ENCODE results near the gene CACNA1C.

CACNA1C gene

DNA sequence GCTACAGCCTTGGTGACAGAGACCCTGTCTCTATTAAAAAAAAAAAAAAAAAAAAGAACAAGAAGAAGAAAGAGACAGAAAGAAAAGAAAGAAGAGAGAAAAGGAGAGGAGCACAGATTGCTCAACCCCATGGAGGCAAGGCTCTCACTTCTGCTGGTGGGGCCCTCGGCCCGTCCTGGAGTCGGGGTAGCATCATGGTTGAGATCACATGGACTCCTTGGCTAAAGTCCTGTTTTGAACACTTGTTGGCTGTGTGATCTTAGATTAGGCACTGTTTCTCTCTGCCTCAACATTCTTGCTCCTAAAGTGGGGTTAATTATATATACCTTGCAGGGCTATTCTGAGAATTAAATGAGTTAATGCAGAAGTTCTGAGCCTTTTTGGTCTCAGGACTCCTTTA is 207.7 kb downstream of the CACNA1C start:
- DNase-seq = no peak

DNA sequence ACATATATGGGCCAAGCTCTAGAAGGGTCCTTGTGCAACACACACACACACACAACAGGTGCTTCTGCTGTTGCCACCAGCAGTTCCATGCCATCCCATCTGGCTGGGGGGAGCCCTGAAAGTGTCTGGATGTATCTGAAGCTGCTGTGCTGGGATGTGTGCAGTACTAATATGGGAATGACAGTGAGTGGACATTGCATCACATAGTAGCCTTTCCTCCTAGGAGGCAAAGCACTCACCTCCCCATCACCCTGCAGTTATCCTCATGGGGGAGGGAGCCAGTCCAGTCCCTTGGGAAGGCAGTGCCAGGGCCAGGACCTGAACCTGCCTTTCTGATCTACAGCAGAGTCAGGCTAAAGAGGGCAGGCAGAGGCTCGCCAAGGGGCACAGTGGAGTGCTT is 208.9 kb downstream of the CACNA1C start:
- DNase-seq = no peak

DNA sequence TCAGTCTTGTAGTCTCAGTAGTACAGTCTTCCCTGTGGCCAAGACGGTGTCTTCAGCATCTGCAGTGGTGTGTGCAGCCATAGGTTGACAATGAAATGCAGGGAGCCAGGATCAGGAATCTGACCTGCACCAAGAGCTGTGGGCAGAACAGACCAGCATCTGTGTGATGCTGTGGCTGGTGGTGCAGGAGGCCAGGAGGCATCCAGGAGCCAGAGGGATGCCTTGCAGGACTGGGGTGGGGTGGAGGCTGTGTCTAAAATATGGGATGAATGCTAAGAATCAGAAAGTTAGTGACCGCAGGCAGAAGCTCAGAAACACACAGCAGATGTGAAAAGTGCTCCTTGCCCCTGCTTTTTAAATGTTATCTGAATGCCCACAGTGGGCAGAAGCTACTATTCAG is 209.7 kb downstream of the CACNA1C start:
- DNase-seq = no peak

DNA sequence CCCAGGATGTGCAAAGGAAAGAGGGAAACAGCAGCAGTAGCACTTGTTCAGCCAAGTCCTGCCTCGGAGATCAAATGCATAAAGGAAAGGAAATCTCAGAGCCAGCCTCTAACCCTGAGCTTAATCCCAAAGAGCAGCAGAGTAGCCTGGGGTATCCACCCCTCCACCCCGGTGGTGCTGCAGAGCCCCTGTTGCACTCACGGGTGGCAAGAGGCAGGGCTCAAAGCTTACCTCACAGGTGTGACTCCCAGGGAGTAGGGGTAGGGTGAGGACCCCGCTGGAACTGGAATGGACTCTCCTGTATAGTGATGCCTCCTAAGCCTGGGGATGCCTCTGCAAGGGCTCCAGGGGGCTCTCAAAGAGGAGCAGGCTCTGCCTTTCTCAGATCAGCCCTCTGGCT is 211.1 kb downstream of the CACNA1C start:
- DNase-seq = no peak

DNA sequence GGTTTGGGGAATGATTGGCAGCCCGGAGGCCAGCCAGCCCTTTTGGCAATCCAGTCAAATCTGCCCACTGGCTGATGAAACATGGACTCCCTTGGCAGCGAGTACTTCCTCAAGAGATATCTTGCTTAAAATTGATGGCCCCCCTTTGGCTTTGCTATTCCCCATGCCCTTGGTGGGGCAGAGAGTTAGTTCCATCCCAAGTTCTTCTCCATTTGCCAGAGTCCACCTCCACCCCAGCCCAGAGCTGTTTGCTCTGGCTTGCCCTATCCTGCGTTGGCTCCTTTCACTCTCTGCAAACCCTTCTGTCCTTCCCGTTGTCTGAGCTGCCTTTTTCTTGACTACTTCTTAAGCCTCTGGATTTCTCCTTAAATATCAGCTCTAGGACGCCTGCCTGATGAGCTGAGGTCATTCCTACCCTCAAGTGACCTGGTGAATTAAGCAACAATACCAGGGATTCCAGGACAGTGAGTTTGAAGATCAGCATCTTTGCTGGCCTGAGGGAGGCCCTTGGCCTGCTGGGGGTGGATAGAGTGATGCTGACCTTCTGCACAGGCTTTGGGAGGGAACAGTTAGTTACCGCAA is 212.0 kb downstream of the CACNA1C start:
- DNase-seq = no peak

DNA sequence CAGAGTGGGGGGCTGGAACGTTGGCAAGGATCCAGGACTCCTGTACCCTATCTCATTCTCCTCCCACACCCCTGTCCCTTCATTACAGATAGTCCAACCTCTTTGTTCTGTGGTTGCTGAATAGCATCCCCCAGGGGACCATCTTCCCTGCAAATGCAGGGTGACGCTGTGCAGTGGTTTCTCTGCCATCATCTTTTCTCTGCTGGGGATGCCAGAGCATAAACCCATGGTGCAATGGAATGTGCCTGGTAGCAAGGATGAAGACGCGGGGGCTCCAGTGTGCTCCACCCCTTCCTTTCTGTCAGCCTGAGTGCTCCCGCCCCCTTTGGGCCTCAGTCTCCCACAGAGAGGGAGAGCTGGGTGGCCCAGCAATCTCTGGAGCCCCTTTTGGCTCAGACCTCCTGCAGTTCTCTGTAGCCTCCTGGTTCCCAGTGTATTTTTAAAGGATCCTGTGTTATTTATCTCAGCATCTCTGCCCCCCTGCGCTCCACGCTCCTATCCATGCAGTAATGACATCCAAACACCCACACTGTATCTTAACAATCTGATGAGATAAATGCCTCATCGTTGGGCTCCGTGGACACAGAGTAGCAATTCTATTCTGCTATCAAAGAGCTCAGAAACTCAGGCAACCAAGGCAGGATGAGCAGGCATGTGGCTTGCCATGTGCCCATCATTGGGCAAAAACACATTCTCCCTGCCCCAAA is 212.8 kb downstream of the CACNA1C start:
- DNase-seq = no peak

DNA sequence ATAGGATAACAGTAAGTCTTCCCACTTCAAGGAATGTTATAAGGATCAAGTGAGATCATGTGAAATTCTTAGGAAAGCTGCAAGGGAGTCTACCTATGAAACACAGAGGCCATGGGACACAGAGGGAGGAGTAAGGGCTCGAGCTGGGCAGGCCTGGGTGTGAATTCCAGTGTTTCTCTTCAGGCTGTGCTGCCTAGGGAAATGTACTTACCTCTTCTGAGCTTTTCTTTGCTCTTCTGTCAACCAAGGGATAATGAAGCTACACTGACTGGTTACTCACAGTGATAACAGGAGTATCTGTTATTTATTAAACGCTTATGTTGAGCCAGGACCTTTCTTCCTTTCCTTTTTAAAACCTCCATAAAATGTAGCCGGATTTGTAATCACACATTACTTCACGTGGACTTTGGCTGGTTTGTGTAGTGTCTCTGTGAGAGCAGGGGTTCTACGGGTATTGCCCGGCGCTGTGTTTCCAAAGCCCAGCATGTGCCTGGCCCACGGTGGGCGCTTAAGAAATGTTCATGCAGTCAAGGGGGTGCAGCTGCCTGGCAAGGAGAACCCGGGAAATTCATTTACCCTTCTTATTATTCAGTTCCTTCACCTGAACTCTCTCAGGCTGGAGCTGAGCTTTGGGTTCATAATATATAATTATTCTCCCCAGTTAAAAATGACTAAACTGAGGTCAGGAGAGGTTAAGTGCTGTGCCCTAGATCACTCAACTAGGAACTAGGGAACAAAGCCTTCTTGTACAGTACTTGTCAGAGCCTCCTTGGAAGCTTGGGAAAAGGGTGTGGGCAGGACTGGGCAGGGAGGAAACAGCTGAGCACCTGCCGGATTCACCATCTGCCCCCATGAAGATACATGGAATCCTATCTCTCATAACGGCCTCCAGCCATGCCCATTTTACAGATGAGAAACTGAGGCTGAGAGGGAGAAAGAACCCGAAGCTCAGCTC is 214.2 kb downstream of the CACNA1C start:
- no peak for DNase-seq

DNA sequence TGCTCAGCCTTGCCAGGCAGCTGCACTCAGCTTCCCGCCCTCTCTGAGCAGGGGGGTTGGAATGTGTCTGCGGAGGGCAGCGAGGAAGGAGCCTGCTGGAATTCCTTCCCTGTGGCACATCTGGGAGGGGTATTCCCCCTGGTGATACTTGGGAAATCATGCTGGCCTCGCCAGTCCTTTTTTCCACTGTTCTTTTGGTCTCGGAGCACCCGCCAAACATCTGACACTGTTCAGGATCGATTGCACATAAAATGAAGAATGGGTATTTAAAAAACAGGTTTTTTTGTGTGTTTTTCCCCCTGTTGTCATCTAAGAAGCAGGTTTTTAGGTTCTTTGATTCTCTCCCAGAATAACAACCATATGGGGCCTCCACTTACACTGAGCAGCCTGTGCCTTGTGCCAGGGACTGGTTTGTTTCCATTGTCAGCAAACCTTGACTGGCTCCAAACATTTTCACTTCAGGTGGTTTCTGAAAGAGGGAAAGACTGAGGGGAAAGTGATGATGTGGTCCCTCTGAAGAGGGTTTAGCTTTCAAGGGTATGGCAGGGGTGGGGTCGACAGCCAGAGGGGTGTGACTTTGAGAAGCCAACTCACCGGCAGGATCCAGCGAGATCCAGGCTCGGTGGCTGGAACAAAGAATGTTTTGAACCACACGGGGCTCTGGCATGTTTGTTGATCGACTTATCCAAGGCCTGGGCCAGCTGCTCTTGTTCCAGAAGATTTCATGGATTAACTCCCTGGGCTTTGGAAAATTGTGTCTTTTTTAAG is 215.1 kb downstream of the CACNA1C start:
- no peak for DNase-seq

DNA sequence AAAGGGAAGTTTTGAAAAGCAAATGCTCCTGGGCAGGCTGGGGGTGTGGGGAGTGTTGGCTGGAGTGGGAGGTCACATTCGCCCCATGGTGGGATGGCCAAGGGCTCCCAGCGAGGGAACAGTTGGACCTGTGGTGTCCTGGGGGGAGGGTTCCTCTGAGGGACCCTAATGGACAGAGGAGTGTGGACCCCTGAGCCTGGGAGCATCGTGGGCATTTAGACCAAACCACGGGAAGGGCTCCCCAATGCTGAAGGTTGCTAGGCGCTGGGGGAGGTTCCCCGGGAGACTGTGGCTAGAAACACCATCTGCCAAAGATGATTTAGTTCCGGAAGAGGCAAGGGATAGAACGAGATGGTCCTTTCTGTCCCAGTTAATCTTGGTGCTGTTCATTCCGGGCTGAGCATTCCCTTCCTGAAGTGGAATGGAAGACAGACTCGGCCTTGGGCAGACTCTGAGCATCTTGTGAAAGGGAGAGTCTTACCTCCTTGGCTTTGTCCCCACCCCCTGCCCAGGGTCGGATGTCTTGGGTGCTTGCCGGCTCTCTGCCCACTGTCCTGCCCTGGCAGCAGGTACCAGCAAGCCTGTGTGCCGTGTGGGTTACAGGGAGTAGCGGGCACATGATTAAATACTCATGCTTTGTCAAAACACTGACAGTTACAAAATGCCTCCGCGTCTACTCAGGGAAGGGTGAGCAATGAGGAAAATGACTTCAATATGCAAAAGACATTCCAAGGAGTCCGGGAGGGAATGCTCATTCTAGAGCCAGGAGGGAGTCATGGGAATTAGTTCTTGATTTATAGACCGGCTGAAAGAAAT is 215.9 kb downstream of the CACNA1C start:
- DNase-seq = no peak

DNA sequence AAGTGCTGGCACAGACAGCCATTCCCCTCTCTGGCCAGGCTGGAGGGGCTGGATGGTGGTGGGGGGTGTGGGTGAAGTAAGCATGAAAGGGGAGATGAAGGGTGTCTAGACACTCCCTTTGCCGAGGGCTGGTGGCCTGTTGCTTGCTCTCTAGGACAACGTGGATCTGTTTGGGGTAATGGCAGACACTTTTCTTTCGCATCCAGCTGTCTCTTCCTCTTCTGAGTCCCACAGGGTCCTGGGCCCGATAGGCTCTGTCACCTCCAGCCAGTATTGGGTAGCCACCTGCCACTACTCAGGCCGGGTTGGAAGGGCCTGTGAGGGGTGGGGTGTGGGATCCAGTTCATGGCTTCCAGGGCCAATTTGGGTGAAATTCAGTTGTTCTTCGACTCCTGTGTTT is 218.1 kb downstream of the CACNA1C start:
- DNase-seq = no peak

DNA sequence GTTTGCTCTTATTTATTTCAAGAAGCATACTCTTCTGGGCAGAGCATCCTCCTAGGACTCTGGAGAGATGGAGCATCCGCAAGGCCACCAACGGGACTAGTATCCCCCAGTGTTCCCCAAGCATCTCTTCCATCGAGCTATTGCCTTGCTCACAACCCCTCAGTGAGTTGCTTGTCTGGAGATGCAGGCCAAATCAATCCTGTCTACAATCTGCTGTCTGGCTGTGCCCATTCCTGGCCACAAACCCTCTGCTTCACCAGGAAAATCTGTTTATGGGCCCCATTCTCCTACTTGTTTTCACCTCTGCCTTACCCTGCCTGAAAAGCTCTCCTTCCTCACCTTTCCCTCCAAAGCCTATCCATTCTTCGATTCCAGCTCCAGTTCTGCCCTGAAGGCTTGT is 219.2 kb downstream of the CACNA1C start:
- no peak for DNase-seq

DNA sequence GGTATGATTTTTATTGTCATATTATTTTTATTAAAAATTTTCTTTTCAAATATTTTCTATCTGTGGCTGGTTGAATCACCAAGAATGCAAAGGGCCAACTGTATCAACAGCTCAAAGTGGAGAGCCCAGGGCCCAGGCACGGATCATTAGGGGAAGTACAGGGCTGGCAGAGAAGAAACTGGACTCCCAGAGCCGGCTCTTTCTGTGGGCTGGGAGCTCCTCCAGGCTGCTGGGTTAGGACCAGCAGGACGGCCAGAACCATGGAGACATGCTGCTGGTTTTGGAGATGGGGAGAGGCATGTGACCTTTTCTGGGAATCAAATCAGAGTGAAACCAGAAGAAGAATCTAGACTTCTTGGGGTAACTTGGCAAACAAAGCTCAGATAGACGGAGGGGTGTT is 220.5 kb downstream of the CACNA1C start:
- no peak for DNase-seq

DNA sequence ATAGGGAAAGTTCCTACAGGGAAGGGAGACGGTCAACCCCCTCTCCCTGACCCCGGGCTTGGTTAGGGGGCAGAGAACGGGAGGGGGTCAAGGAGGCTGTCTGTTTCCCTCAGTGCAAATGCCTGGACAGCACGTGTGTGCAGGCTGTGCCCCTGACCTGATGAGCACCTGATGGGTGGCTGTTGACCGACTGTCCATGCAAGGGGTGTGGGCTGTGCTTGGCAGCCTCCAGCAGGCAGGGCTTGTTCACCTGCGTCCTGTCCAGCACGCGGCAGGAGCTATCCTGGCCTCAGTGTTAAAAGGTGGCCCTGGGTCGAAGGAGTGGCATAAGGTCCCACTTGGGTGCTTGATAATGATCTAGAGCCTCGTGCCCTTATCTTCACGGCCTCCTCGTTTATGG is 221.0 kb downstream of the CACNA1C start:
- DNase-seq = no peak

DNA sequence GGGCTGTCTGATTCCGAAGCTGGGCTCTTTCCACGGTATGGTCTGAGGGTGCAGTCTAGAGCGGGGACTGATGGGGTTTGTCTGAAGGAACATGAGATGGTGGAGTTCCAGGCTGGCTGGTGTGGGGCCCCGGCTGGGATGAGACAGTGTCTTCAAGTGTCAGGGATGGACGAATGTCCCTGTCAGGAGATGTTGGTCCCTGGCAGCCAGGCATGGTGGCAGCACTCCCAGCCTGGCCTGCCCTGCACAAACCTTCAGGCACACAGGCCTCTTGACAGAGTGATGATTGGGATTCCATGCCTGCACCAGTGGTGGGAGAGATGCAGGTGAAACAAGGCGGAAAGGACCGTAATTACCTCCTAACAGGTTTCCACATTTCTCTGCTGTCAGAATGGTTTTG is 221.9 kb downstream of the CACNA1C start:
- no peak for DNase-seq

DNA sequence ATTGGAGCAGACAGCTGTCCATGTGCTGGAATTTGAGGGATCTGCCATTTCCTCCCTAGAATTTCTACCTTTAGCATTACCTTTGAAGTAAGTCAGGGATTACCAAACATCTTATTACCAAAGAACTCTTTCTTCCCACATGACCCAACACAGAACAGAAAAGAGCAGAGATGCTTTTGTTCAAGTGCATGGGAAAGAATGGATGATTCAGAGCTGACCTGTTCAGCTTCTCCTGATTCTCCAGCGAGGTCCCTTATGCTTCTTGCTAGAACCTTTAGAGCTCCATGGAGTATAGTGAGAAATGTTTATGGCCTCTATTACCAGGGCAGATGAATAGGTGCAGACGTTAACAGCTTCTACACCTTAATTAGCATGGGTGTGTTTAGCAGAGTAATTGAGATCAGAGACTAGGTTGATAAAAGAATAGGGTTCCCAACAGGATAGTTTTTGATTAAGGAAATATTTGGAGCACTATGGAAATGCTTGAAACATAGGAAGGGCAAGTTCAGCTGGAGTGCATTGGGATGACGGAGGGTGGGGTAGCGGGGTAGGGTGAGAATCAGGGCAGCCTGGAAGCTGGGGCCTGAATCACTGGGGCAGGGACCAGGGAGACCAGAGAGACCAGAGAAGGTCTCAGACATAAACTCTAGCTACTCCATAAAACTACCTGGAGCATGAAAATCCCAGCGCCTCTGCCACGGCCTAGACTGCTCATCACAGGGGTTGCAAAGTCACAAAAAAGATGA is 223.7 kb downstream of the CACNA1C start:
- DNase-seq = no peak

DNA sequence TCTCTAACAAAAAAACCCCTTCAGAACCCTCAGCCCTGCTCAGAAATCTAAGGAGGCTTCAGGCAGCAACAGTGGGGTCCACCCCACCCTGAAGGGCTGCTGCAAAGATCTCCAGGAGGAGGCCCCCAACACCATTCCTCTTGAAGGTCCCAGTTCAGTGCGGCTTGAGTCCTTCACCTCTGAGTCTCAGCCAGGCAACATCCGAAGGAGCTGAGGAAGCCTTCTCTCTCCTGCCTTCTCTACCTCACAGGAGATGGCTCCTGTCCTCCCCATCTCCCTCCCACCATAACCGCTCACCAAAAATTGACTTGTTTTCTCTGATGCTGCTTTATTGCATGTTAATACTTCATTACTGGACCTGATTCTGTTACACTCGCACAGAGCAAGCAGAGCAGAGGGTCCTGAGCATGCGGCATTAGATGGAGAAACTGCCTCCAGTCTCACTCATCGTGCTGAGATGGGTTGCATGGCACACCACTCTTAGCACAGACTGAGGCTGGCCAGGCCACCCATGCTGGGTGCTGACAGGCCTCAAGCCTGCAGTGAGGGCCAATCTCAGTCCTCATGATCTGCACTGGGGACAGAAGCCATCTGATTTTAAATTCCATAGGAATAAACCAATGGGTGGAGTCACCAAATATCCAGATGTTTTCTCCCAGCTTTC is 224.8 kb downstream of the CACNA1C start:
- DNase-seq = no peak

DNA sequence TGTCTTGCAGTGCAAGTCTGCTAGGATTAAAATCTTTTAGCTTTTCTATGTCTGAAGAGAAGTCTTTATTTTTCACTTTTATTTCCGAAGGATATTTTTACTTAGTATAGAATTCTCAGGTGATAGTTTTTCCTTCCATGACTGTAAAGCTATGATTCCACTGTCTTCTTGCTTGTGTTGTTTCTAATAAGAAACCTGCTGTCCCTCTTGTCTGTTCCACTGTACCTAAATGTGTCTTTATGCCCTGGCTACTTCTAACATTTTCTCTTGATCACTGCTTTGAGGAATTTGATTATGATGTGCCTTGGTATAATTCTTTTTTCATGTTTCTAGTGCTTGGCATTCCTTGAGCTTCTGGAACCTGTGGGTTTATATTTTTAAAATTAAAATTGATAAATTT is 228.7 kb downstream of the CACNA1C start:
- no peak for DNase-seq

DNA sequence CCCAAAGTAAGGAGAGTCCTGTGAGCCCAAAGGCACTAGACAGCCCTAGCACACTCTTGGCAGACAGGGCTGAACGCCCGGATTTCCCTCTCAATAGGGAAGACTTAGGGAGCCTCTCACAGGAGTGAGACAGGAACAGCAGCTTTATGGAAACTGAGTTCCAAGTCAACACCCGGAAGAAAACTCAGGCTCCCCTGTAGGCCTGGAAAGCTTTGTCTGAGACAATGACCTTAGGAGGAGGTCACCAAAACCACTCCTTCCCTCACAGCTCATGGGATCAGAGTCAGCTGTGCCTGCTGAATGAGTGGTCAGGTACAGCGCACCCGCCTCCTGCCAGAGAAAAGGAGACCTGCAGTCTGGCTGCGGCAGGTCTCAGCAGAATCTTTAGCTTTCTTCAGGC is 229.5 kb downstream of the CACNA1C start:
- no peak for DNase-seq

DNA sequence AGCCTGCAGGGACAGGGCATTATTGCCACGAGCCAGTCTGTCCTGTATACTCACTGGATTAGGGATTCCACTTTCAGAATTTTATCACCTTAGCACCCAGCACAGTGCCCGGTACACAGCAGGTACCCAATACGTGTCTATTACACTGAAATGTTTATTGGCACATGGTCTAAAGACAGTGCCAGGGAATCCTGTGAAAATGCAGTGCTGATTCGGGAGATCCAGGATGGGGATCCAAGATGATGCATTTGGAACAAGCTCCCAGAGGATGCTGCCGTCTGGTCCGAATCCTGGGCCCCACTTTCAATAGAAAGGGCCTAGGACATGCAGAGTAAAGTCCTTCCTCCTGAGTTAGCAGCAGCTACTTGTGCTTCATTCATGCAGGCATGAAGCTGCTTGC is 230.7 kb downstream of the CACNA1C start:
- no peak for DNase-seq

DNA sequence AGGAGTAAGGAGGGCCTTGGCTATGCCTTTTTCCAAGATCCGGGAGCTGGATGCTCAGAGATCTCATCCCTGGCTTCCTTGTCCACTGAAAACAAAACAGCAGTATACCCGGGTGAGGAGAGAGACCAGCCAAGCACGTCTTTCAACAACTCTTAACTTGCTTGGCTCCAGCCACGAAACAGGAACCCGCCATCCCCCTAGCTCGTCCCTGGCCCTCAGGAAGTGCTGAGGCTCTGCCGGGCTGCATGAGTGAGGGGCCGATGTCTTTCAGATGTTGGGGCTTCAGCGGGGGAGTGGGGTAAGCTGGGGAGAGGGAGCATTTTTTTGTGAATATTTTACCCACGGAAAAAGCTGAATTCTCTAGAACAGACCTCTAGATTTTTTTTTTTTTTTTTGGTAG is 231.1 kb downstream of the CACNA1C start:
- DNase-seq = no peak

DNA sequence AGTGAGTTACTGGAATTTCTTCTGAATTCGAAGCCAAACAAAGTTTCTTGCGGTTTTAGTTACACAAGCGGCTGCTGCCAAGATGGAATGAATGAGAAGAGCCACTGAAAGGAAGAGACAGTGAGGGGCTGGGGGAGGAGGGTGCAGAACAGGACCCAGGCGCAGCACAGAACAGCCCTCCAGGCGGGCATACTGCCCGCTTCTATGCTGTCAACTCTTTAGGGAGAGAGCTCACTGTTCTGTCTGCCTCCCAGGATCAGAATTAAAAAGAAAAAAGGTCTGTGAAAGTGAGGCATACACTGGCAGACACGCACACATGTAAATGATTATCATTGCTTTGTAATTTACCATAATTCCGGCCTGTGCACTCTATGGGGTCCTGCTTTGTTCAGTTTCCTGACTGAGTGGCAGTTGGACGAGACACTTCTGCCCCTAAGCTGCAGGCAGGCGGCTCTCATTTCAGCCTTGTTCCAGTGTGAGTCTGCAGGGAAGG is 231.6 kb downstream of the CACNA1C start:
- no peak for DNase-seq
